GM19025 (cell line): ENCODE results near the gene SUV39H2.
A peak's percentile ranks its signal among the peaks of the same experiment; 100 is the strongest.
"Not testable (repeated sequence)": the region's sequence is repeated elsewhere in the genome, so short reads cannot be mapped to it uniquely, and the experiment has no call there.

Source experiments
- ATAC-seq: cut with Tn5 transposase; IDR thresholded peaks from one replicate; pipeline ENCODE4 v1.9.1; 2021; ENCODE audit warnings: mild to moderate bottlenecking, low read depth, moderate library complexity; ENCODE audit not compliant: unreplicated experiment

The SUV39H2 gene

DNA sequence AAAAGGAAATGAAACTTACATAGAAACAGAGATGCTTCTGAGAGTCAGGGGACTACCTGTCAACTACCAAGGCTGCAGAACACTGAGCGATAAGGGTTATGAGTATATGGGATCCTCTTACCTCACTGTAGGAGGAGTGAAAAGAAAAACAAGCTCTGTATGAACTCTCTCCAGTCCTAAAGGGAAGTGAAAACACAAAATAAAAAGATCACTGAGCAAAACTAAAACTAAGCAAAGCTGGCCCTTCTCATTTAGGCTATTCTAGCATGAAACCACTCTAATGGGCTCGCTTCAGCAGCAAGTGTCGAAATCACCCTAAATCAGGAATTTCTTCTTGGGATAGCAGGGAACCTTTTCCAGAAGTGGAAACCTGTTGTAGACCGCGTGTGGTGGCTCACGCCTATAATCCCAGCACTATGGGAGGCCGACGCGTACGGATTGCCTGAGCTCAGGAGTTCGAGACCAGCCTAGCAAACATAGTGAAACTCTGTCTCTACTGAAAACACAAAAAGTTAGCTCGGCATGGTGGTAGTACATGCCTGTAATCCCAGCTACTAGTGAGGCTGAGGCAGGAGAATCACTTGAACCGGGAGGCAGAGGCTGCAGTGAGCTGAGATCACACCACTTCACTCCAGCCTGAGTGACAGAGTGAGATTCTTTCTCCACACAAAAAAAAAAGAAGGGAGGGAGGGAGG lies 48.2 kb downstream of the SUV39H2 start:
- ATAC-seq, result peak; percentile 95

DNA sequence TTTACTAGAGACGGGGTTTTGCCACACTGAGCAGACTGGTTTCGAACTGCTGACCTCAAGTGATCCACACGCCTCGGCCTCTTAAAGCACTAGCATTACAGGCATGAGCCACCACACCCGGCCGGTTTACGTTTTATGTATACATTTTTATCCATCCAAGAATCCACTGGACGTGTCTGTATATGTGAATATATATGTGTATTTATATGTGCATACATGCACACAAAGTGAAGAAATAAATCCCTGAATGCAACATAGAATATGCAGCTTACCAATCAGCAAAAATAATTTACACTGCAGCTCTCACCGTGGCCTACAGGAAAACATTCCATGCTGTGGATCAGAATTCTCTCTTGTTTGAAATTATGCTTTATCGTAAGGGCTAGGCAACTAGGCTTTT lies 51.9 kb downstream of the SUV39H2 start:
- no peak for ATAC-seq

DNA sequence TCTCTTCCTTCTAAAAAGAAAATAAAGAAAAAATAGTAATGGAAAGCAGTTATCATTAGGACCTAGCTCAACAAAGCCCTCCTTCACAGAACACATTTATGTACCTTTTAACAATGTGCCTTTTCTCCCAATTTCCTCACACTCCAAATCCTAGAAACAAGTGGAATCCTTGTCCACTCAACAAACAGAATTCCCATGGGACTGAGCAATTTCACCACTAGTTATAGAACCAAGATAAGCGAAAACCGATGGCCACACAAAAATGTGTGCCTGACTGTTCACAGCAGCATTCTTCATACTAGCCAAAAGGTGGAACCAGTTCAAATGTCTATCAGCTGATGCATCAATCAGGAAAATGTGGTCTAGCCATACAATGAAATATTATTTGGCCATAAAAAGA lies 57.9 kb downstream of the SUV39H2 start:
- ATAC-seq, result no peak

DNA sequence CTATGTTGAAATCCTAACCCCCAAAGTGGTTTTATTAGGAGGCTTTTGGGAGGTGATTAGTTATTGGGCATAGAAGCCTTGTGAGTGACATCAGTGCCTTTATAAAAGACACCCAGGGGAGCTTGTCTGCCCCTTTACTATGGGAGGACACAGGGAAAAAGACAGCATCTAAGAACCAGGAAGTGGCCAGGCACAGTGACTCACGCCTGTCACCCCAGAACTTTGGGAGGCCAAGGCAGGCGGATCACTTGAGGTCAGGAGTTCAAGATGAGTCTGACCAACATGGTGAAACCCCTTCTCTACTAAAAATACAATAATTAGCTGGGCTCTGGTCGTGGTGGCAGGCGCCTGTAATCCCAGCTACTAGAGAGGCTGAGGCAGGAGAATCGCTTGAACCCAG lies 60.3 kb downstream of the SUV39H2 start:
- ATAC-seq, result not testable (repeated sequence)

DNA sequence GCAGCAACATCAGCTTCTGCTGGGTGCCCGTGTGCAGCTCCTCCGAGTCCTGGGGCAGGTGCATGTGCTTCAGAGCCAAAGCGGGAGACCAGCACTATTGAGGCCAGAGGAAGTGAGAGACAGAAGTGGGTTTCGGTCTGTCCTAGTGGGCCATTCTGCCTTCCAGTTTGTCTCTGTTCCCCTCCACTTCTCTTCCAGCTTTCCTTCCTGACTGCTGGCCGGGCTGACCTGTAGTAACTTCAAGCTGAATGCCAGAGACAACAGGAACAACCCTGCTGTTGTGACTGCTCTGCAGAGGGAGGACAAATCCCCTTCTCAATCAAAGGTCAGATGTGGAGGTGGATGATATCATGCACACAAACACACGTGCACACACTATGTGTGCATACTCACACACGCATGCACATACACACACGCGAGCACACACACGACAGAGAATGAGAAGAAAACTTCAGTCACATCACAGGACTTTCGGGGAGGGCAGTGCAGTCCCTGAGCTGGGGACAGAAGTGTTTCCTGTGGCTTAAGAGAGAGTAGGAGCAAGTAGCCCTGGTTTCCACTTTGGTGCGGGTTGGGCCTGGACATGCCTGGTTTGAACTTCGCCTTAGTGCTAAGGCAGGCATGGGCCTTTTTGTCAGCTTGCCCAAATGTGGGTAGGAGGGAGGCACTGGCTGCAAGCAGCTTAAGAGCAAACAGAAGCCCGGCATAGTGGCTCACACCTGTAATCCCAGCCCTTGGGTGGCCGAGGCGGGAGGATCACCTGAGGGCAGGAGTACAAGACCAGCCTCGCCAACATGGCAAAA lies 63.7 kb downstream of the SUV39H2 start:
- ATAC-seq, result peak; percentile 77

DNA sequence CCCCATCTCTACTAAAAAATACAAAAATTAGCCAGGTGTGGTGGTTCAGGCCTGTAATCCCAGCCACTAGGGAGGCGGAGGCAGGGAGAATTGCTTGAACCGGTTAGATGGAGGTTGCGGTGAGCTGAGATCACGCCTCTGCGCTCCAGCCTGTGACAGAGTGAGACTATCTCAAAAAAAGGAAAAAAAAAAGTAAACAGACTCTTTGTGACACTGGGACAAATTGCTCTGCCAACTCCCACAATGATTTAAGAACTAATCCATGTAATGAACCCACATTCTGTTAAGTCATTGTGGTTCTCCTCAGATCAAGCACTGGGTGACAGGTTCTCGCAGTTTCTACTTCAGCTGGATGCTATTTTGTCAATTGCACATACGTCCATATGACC lies 64.3 kb downstream of the SUV39H2 start:
- not testable (repeated sequence) for ATAC-seq

DNA sequence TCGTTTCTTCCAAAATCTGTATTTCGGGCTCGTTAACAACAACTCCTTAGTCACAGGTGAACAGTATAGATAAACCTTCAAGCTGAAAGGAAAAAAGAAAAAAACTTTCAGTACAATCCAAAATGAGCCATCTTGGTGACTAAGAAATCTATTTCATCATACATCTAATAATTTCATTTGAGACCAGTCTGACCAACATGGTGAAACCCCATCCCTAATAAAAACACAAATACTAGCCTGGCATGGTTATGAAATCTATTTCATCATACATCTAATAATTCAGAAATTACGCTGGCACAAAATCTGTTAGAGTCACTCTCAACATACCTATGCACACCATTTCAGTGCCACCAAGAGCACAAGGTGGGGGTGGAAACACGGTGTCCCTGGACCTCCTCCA lies 66.4 kb downstream of the SUV39H2 start:
- ATAC-seq, result no peak

DNA sequence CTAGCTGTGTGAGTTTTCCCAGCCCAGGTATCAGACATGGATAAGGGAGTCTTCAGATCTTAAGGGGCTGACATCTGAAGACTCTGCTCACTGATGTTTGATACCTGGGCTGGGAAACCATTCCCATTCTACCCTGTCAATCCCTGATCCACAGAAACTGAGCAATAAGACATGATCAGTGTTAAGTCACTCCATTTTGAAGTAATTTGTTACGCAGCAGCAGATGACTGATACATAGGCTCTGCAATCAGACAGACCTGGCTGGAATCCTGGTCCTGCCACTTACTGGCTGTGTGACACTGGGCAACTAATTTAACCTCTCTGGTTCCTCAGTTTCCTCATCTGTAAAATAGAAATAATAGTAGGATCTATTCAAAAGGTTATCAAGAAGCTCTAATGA lies 68.6 kb downstream of the SUV39H2 start:
- ATAC-seq, result no peak

DNA sequence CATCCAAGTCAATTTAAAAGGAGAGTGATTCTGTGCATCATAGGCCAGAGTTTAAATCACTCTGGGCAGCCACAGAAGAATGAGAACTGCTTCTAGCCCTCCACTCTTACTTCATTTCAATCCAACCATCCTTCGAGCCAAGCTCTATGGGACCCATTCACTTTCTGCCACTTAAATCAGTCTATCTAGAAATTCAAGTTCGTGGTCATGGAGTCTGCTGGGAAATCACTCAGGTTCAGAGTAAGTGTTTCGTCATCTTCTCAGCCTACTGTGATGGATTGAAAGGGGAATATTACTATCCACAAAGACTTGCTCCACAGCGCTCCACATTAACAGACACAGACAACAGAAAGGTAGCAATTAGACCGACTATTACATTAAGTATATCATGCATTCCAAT lies 70.6 kb downstream of the SUV39H2 start:
- no peak for ATAC-seq

DNA sequence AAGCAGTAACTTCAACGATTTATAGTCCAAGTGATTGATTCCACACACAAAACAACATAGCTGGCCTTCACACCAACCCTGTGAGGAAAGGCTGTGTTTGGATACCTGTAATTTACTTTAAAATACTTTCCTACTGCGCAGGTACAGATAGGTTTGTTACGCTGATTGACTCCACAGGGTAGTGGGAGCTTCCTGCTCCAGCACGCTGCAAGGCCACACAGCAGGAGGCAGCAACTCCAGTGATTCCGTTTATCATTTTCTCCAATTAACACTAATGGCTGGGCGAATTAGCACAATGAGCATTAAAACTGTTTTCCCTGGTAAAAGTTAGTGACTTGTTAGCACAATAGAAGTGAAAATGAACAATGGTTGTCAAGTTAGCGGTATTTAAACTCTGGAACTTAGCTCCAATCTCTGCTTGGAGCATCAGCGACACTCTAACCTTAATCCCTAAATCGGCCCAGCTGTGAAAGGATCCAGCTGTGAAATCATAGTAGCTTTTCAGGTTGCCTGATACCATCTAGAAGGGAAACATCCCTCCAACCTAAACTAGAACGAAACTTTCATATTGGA lies 74.3 kb downstream of the SUV39H2 start:
- no peak for ATAC-seq

DNA sequence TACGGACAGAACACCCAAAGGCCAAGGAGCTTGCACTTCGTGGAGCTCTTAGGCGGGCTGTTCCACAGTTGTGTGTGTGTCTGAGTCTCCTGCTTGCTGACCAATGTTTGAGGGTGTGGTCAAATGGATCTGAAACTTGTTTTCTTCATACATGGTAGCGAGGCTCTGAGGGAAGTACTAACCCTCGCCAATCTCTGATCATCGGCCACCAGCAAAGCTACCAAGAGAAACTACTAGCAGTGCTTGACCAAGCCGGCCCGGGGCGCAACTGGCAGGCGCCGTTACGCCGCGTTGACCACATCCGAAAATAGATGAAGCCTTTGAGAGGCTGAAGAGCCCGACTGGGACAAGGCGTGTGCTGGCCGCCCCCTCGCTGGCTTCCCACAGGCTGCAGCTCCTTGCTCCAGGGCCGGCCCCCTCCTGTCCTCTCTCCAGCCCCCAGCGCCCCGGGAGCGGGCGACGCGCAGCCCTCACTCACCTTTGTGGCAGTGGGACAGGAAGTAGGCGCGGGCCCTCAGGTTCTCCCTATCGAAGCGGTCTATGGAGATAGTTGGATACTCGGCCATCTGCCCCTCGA lies 74.8 kb downstream of the SUV39H2 start:
- peak; percentile 32 for ATAC-seq
